GM12878 (cell line): ENCODE results near the gene TRIM16. TPM values are rescaled to one million over a fixed set of nuclear protein-coding genes. Genes with fewer than 3 reads are reported as not detected.
"Not testable (repeated sequence)": the region's sequence is repeated elsewhere in the genome, so short reads cannot be mapped to it uniquely, and the experiment has no call there.

ENCODE experiments used
- ATAC-seq: fragments of 200-7000 bp; cut with Tn5 transposase; 3 replicates; pipeline ENCODE4 v1.9.1; 2020; ENCODE audit warnings: mild to moderate bottlenecking, moderate library complexity
- BruUV-seq: library from RNA; stranded (reverse); fragments of 400-500 nt; replicated peaks from 2 replicates; lab custom pipeline; 2021; lab: Mats Ljungman, UMichigan
- CTCF ChIA-PET: fragments of 300-600 bp; sonication (Branson Sonifier 250); formaldehyde crosslinking; extraction: SDS; loops from one replicate; lab custom pipeline; 2021; ENCODE audit warnings: inconsistent platforms; lab: Yijun Ruan, JAX
- POLR2A ChIA-PET: fragments of 350-600 bp; formaldehyde crosslinking; extraction: SDS; loops from one replicate; lab custom pipeline; 2021; ENCODE audit warnings: inconsistent platforms; lab: Charles Lee
- RAD21 ChIA-PET: fragments of 300-600 bp; sonication (Branson Sonifier 250); formaldehyde crosslinking; loops from one replicate; lab custom pipeline; 2023; ENCODE audit warnings: antibody characterized with exemption; ENCODE audit not compliant: unreplicated experiment; lab: Charles Lee
- SMC1A ChIA-PET: fragments of 300-600 bp; sonication (Branson Sonifier 250); formaldehyde crosslinking; loops from one replicate; lab custom pipeline; 2023; ENCODE audit not compliant: unreplicated experiment, uncharacterized antibody; lab: Charles Lee
- DNase-seq: peaks from one replicate; pipeline ENCODE4 v3.0.0-alpha.2; 2011; ENCODE audit warnings: low read depth, low spot score
- FAIRE-seq: peaks from 3 replicates; lab custom pipeline; 2011; peaks lifted over from hg19 to GRCh38; lab: Jason Lieb, UNC
- H2AFZ ChIP-seq: 2 replicates; pipeline ENCODE4 v1.6.0; 2011; ENCODE audit warnings: low read depth, low read length, control low read depth; ENCODE audit not compliant: control insufficient read depth
- H3K27ac ChIP-seq: 2 replicates; pipeline ENCODE4 v1.5.1; 2011; ENCODE audit warnings: control low read depth; ENCODE audit not compliant: control insufficient read depth, insufficient read depth
- H3K27me3 ChIP-seq, 2 experiments: replicated peaks in 1 of 2; 2 replicates each; pipeline versions ENCODE4 v1.6.0 to v1.6.1; 2011; ENCODE audit warnings: low read length in 1 of 2; ENCODE audit not compliant: control insufficient read depth in 2 of 2, insufficient read depth in 2 of 2
- H3K36me3 ChIP-seq, 2 experiments: 2 replicates each; pipeline ENCODE4 v1.5.1; 2011; ENCODE audit warnings: low read length in 1 of 2; ENCODE audit not compliant: control insufficient read depth in 2 of 2, insufficient read depth in 2 of 2
- H3K4me1 ChIP-seq: 2 replicates; pipeline ENCODE4 v1.6.1; 2011; ENCODE audit warnings: mild to moderate bottlenecking, low read length, moderate library complexity, mixed read lengths; ENCODE audit not compliant: control insufficient read depth, insufficient read depth
- H3K4me2 ChIP-seq: 2 replicates; pipeline ENCODE4 v1.6.0; 2011; ENCODE audit warnings: control low read depth; ENCODE audit not compliant: control insufficient read depth, insufficient read depth
- H3K4me3 ChIP-seq: fragments of 200-600 bp; sonication (generic); 2 replicates; pipeline ENCODE4 v1.5.1; 2016
- H3K79me2 ChIP-seq: 2 replicates; pipeline ENCODE4 v1.6.0; 2011; ENCODE audit warnings: low read length; ENCODE audit not compliant: control insufficient read depth, insufficient read depth
- H3K9ac ChIP-seq: 2 replicates; pipeline ENCODE4 v1.8.0; 2011; ENCODE audit warnings: low read length, control low read depth, mixed read lengths; ENCODE audit not compliant: control insufficient read depth, insufficient read depth
- H3K9me3 ChIP-seq: replicated peaks from 3 replicates; pipeline ENCODE4 v1.5.1; 2011; ENCODE audit warnings: mild to moderate bottlenecking, low read length; ENCODE audit not compliant: control insufficient read depth, insufficient read depth
- H4K20me1 ChIP-seq: 2 replicates; pipeline ENCODE4 v1.6.0; 2011; ENCODE audit not compliant: control insufficient read depth, insufficient read depth
- CBX5 ChIP-seq: sonication (generic); IDR thresholded peaks from 2 replicates; pipeline ENCODE4 v1.6.1; 2016; ENCODE audit warnings: low read depth, moderate library complexity, mild to moderate bottlenecking, inconsistent platforms
- ZNF274 ChIP-seq: IDR thresholded peaks from one replicate; pipeline ENCODE4 v1.8.0; 2011; ENCODE audit not compliant: insufficient read length, insufficient read depth
- WGBS: methylation state at CpG from one replicate; pipeline ENCODE4 v1.1.6; 2016; ENCODE audit warnings: low lambda C conversion rate; ENCODE audit not compliant: insufficient replicate concordance, insufficient coverage; ENCODE audit errors: missing lambda C conversion rate; 5-methylcytosine and 5-hydroxymethylcytosine counted together
- in situ Hi-C: fragments of 300-500 bp; cut with MboI; formaldehyde crosslinking; loops from 9 replicates; pipeline ENCODE4 v1.14.3; 2018; ENCODE audit warnings: mixed read lengths
- intact Hi-C: fragments of 100-400 bp; cut with micrococcal nuclease; formaldehyde crosslinking; loops from one replicate; pipeline ENCODE4 v1.14.2; 2022; ENCODE audit not compliant: unreplicated experiment
- polyA plus RNA-seq, 11 experiments: library from polyadenylated mRNA; depleted of rRNA in 4 of 11; unstranded in 6 of 11; stranded (reverse) in 5 of 11; fragments of >200 nt; fragmentation: Nextera tagmentation in 4 of 11; fragmentation: Illumina TruSeq in 1 of 11; extraction: Ambion mirVana in 4 of 11; extraction: Trizol in 1 of 11; gene quantifications; 1 replicate in 1 of 11; 2 replicates in 10 of 11; pipeline versions ENCODE4 v1.2.1 to v1.2.3, GENCODE V29; 2011 to 2016; ENCODE audit warnings: inconsistent platforms in 2 of 11, missing spikeins in 2 of 11, low read depth in 1 of 11
- total RNA-seq, 4 experiments: library from RNA; depleted of rRNA in 3 of 4; stranded (reverse); fragments of >200 nt in 3 of 4; fragmentation: Illumina TruSeq in 1 of 4; extraction: Trizol in 1 of 4; gene quantifications; 2 replicates each; pipeline versions ENCODE4 v1.2.1 to v1.2.3, GENCODE V29; 2013 to 2021

Gene TRIM16
- total and polyA plus RNA-seq, 10 of the 15 experiments (the other 5 are each of a cell fraction or from before 2014, with no cell fraction given), result 2.6 to 11.9 (median 9.9) TPM

- intact Hi-C loops, H2AFZ ChIP-seq, POLR2A ChIA-PET, ATAC-seq, SMC1A ChIA-PET, H3K4me3 ChIP-seq, H3K4me1 ChIP-seq, RAD21 ChIA-PET, BruUV-seq, in situ Hi-C loops, H3K4me2 ChIP-seq, FAIRE-seq, CTCF ChIA-PET, H3K79me2 ChIP-seq, H4K20me1 ChIP-seq, H3K27ac ChIP-seq, H3K27me3 ChIP-seq, H3K9ac ChIP-seq, DNase-seq, H3K36me3 ChIP-seq, H3K9me3 ChIP-seq: not testable (repeated sequence)
- 83% methylated on average over 12 of the region's 14 CpGs for WGBS
These were observed 46.4 kb upstream of the TRIM16 start for GRCh38 chr17:15730535-15730934.

- H3K4me2 ChIP-seq, SMC1A ChIA-PET, CTCF ChIA-PET, ATAC-seq, H2AFZ ChIP-seq, H3K9me3 ChIP-seq, H3K4me1 ChIP-seq, FAIRE-seq, H3K27ac ChIP-seq, H3K27me3 ChIP-seq, POLR2A ChIA-PET, H3K4me3 ChIP-seq, H3K9ac ChIP-seq, DNase-seq, in situ Hi-C loops, H4K20me1 ChIP-seq, RAD21 ChIA-PET, H3K79me2 ChIP-seq, H3K36me3 ChIP-seq, intact Hi-C loops: not testable (repeated sequence)
- WGBS, result 93% methylated on average over 11 of the region's 11 CpGs
- BruUV-seq, result TSS peak; percentile 28
- TF ChIP-seq CBX5 (0 out of 2 replicates have a peak, but pooled peaks have one; percentile 36), ZNF274 (peak; percentile 21)
These were observed 32.8 kb upstream of the TRIM16 start for GRCh38 chr17:15716601-15717563.

GRCh38 chr17:15708879-15709278 lies 24.8 kb upstream of the TRIM16 start:
- BruUV-seq, DNase-seq, H3K9ac ChIP-seq, H3K4me1 ChIP-seq, H3K4me3 ChIP-seq, SMC1A ChIA-PET, H3K9me3 ChIP-seq, FAIRE-seq, H3K79me2 ChIP-seq, intact Hi-C loops, H3K4me2 ChIP-seq, ATAC-seq, CTCF ChIA-PET, H2AFZ ChIP-seq, H4K20me1 ChIP-seq, RAD21 ChIA-PET, in situ Hi-C loops, POLR2A ChIA-PET, H3K27ac ChIP-seq, H3K27me3 ChIP-seq: not testable (repeated sequence)
- 96% methylated on average over 3 of the region's 3 CpGs for WGBS
- peaks cover 0 to 12% of the 10 kb centered on the region in 2 experiments; a peak in 2 of 4 replicates for H3K36me3 ChIP-seq
